Posterior vena cava (tissue), 2 donors: ENCODE measurements around the gene VEGFB. TPM values are rescaled to one million over a fixed set of nuclear protein-coding genes. Genes with fewer than 3 reads are reported as not detected.
A peak's percentile ranks its signal among the peaks of the same experiment; 100 is the strongest.
"Not testable (repeated sequence)": the region's sequence is repeated elsewhere in the genome, so short reads cannot be mapped to it uniquely, and the experiment has no call there.

Source experiments
- DNase-seq: peaks from one replicate; pipeline ENCODE4 v3.0.0-alpha.2; 2020; ENCODE audit warnings: low spot score
- intact Hi-C, 2 donors: fragments of 100-400 bp; cut with DNase I; formaldehyde crosslinking; loops; one replicate each; pipeline versions ENCODE4 v1.14.1 to v1.14.2; 2022 to 2023
- total RNA-seq, 2 donors: library from RNA; stranded (reverse); fragmentation: NEBNext Ultra II Directional; extraction: Animal tissue kit (Norgen Biotek cat#: 25700); gene quantifications; one replicate each; pipeline ENCODE4 v1.2.1, GENCODE V29; 2021
- donor health status: DM: yes; HTN: yes; CAD: no.
- donor health status: DM: yes; HTN: yes; CAD: no.

Gene VEGFB
- total RNA-seq, 2 donors from 2014 or later: 163 to 190 TPM

DNA sequence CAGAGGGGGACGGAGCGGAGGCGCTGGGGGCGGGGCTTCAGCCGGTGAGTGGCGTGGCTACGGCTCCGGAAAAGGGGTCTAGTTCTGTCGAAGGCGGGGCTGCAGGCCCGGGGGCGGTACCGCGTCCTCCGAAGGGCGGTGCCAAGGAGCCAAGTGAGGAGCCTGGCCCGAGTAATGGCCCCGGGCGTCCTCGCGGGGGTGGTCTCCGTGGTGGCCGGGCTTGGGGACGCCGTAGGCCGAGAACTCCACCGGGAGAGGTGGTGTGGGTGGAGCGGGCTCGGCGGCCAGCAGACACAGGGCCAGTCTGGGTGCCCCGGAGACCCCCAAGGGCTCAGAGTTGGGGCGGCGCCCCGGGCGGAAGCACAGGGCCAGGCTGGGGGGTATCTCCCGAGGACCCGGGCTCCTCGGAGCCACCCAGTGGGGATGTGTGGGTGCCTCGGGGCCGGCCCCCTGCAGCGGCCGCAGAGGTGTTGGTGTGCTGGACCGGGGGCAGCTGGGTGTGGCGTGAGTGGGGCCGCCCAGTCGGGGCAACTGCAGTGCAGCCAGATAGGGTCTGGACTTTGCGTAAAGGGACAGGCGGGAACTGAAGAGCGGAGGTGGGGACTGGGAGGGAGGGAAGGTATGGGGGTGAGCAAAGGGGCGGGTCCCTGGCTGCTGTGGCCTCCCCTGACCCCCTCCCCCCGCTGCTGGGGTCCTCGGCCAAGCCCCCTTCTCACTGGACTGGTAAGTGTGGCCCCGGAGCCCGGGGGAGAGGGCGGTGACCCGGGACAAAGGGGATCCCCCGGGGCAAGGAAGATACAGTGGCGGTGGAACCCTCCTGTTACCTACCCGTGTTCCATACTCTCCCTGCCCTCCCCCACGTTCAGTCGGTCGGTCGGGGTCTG, 7.3 kb downstream of the VEGFB start:
- peak; percentile 89 for DNase-seq
- intact Hi-C loops: loop anchor here in 1 of 2 donors (10.0 kb wide), 1 partner anchor 63 kb away; the partner anchor contains the start of genes CATSPERZ and ESRRA

DNA sequence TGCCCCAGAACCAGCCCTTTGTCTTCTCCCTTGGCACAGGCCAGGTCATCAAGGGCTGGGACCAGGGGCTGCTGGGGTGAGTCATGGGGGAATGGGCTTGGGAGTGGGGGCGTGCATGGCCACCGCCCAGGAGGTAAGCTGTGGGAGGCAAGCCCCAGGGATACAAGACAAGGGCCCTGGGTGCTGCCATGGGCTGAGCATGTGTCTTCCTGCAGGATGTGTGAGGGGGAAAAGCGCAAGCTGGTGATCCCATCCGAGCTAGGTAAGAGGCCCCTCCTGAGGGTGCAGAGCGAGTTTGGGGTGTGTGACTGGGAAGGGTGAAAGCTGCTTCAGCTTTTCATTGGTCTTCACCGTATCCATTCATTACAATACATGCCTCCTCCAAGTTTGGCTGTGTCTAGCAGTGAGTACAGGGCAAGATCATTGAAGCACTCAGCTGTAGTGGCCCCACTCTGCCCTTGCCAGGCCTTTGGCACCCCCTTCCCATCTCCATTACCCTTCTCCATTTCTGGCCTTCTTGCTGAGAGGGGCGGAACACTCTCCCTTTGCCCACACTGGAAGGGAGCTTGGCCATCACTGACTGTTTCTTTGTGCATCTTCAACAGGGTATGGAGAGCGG, 9.0 kb downstream of the VEGFB start:
- intact Hi-C loops: loop anchor here in 1 of 2 donors (10.0 kb wide), 1 partner anchor 61 kb away; the partner anchor contains the start of genes CATSPERZ and ESRRA
- DNase-seq: no peak

DNA sequence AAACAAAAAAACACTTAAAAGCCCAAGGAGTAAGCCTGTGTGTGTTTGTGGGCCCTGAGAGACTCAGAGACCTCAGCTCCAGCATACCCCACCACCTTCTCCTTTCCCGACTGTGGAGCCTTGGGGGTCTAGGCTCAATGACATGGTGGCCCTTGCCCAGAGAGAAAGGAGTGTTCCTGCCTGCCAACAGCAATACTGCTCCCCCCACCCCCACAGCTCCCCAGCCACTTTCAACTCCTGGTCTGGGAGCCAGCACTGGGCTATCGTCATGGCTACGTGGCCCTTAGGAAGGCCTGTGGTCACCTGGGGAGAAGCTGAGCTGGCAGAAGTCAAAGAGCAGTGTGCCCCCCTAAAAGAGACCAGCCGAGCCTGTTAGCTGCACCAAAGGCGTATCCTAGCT, 9.7 kb downstream of the VEGFB start:
- DNase-seq: no peak
- intact Hi-C loops: loop anchor here in 1 of 2 donors (10.0 kb wide), 1 partner anchor 61 kb away; the partner anchor contains the start of genes CATSPERZ and ESRRA

DNA sequence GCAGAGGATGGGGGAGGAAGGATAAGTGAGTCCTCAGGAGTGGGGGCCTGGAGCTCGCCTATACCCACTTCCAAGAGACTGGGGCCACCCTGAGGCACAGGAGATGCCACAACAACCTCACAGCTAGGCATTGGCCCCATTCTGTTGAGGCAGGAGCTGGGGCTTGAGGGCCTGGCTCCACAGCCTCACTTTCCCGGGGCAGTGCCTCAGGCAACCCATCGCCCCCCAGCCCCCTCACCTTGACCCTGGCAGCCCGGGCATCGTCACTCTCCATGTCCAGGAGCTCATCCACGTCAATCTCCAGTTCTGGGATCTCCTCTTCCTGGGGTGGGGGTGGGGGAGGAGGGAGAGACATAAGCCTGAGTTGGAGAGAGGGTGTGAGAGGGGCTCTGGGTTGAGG, 10.6 kb downstream of the VEGFB start:
- no peak for DNase-seq
- intact Hi-C loops: loop anchor here in 1 of 2 donors (10.0 kb wide), 1 partner anchor 60 kb away; the partner anchor contains the start of genes CATSPERZ and ESRRA

DNA sequence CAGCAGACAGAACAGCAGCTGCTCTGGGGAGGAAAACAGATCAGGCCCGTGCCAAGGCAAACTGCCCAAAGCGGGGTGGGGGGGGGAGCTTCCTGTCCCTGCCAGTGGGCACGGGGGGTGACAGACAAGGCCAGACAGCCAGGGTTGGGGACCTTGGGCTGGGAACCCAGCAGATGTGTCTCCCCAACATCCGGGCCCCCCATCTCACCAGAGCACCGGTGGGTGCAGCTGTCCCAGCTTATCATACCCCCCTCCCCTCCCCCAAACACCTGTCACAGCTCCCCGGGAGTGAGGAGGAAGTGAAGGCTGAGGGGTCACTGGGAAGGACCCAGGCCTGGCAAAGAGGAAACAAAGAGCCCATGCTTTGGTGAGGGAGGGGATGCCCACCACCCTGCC, 11.0 kb downstream of the VEGFB start:
- no peak for DNase-seq
- intact Hi-C loops: loop anchor here in 1 of 2 donors (10.0 kb wide), 1 partner anchor 59 kb away; the partner anchor contains the start of genes CATSPERZ and ESRRA

DNA sequence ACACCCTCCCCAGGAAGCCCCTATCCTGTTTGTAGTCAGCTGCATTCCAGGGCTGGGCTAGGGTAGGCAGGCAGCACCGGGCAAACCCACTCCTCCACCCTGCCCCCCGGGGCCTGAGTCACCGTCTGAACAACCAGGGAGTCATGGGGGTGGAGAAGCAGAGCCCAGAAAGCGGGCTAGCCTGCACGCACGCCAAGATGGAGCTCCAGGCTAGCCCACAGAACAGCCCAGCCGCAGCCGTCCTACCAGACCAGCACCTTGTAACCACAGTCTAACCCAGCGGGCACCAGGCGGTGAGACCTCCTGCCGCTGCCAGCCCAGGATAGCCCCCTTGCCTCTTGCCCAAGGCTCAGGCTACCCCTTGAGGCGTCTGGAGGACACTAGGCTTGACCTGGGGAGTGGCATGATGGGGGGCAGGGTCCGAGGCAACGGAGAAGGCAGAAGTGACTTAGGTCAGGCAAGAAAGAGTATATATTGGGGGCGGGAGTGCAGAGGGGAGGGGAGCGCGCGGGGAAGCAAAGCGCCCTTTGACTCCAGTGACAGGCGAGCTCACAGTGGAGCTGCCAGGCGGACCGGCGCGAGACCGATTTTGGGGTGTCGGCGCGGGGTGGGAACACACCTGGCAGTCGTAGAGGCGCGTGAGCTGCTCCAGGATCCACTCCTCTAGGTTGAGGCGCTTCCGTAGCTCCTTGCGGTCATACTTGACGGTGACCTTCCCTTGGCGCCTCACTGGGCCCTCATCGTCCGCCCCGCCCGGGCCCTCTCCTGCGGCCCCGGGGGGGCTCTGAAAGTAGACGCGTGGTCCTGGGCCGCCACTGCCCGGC, 11.6 kb downstream of the VEGFB start:
- peak; percentile 95 for DNase-seq
- intact Hi-C loops: loop anchor here in 1 of 2 donors (10.0 kb wide), 1 partner anchor 59 kb away; the partner anchor contains the start of genes CATSPERZ and ESRRA

DNA sequence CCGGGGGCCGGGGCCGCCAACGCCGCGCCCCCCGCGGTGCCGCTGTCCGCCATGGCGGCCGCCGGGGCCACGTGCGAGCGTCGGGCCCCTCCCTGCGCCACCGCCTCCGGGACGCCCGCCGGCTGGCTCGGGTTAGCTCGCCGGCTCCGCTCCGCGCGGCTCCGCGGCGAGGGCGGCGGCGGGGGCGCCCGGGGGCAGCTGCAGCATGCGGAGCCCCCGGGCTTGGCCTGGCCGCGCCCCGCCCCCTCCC, 12.2 kb downstream of the VEGFB start:
- intact Hi-C loops: loop anchor here in 1 of 2 donors (10.0 kb wide), 1 partner anchor 58 kb away; the partner anchor contains the start of genes CATSPERZ and ESRRA
- not testable (repeated sequence) for DNase-seq

DNA sequence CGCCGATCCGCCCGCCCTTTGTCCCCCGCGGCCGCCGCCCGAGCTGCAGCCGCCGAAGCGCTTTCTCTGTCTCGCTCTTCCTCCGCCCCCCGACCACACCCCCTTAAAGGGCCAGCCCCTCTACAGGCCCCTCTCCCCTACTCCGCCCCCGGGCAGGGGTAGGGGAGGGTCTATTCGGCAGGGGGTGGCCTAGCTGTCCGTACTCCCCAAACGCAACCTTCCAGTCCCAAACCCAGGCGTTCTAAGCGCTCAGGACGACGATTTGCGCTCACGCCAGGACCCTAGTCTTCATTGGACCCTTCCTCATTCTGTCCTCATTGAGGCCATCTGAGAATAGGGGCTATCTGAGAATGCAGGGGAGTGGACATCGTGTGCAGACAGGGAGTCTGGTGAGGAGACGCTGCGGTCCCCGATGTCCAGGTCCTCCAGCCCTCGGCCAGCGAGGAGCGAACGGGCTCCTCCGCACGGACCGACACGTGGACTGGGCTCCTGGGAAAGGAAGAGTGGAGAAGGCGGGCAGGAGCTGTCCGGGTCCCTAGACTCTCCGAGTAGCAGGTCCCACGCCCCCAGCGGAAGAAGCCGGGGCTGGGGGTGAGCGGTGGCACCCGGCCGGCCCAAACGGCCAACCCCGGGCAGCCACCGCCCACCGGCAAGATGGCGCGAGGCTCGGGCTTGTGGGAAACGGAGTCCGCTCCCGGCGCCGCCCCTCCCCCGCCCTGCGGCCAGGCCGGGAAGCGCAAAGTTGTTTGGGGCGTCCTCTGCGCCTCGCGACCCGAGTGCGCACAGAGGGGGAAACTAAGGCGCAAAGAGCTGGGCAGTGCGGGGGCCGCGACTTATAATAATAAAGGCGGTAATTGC, 12.7 kb downstream of the VEGFB start, which contains the start of gene PPP1R14B:
PPP1R14B (minus strand) TSS at position 73 of the 858 bp plus-strand sequence. CDS start 270 bp downstream, outside the sequence.
- DNase-seq: peak; percentile 96
- intact Hi-C loops: loop anchor here in 1 of 2 donors (10.0 kb wide), 1 partner anchor 58 kb away; the partner anchor contains the start of genes CATSPERZ and ESRRA

DNA sequence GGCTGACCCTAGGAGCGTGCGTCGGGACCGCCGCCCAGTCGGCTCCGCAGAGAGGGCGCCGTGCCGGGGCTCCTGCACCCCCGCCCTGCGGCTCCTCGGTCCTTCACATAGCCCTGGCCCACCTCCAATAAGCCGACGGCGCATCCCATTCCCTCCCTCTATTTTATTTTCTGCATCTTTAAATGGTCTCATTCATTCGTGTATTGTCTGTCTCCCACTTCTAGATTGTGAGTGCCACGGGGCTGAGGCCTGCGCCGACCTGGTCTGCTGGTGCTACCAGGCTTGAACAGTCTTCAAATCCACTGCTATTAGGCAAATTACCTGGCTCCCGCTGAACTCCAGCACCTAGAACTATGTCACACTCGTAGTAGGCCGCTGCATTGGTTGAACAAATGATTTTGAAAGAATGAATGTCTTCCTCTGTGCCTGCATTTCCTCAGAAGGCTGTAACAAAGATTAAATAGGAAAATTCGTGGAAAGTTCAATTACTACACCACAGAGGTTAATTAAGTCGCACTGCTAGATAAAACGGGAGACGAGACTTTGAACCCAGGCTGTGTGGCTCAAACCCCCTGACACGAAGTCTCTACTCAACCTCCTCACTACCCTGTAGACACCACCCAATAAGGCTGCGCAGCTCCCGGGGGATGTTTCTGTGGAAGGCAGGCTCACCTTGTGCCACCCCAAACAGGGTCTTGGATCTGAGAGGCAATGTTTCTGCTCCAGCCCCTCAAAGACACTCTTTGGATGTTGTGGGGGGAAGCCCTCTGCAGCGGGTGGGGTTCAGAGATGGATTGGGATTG, 13.5 kb downstream of the VEGFB start:
- no peak for DNase-seq
- intact Hi-C loops: loop anchor here in 1 of 2 donors (10.0 kb wide), 1 partner anchor 57 kb away; the partner anchor contains the start of genes CATSPERZ and ESRRA

DNA sequence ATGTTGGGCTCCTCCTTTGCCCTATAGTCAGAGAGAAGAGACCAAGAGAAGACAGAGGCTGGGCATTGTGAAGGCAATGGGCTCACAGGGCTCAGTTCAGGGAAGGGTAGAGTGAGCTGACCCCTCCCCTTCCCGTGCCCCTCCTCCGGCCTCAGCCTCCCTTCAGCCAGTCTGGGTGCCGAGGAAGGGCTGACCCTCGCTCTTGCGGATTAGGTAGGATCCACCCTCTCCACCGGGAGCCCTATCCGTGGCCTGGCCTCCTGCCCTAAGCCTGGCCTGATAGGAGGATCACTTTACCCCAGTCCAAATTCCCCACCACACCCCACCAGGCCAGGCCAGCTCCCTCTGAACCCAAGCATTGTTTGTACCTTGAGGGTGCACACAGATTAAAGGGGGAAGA, 14.2 kb downstream of the VEGFB start:
- intact Hi-C loops: loop anchor here in 1 of 2 donors (10.0 kb wide), 1 partner anchor 56 kb away; the partner anchor contains the start of genes CATSPERZ and ESRRA
- no peak for DNase-seq

DNA sequence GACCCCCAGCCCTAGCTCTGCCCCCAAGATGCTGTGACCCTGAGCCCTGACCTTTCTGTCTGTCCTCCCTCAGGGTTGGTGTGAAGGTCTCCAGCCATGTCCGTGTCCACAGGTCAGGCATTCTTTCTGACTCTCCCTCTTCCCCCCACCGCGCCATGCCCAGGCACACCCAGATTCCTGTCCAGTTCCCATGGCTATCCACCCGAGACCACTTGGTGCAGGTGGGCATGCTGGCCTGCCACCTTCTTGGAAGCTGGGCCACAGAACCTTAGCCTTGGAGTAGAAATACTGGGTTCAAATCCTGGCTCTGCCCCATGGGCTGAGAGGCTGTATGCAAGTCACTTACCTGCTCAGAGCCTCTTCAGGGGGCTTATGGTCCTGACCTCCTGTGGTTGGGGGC, 14.7 kb downstream of the VEGFB start:
- intact Hi-C loops: loop anchor here in 1 of 2 donors (10.0 kb wide), 1 partner anchor 56 kb away; the partner anchor contains the start of genes CATSPERZ and ESRRA
- DNase-seq: no peak

DNA sequence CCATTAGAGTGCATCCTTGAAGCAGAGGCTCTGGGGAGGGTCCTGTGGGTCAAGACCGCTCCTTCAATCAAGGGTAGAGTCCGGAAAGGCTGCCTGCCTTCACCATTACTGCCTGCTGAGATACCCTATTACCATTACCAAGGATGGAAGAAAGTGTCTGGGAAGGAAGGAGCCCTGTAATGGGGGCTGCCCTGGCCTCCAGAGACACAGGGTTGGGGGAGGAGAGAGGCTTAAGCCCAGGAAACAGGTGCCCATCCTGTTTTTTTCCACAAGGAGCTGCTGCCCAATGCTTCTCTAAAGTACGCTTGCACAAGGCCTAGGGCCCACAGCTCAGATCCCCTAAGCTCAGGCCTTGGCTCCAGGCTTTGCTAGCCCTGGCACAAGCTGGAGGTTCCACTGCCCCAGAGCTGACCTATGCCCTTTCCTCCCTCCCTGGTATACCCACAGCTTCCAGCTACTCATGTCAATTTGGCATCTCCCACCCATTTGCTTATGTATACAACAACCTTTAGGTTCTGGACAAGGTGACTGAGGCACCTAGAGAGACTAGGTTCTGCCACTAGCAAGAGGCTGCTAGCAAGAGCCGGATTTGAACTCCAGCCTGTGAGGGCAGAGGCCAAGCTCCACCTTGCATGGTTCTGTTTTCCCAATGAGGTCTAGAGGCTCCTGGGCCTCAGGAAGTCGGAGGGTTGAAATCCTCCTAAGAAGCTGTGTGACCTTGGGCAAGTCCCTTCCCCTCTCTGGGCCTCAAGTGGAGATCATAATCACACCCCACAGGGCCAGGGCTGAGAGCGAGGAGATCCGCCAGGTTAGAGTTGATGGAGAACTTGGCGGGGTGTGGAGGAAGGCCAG, 15.4 kb downstream of the VEGFB start:
- intact Hi-C loops: loop anchor here in 1 of 2 donors (10.0 kb wide), 1 partner anchor 55 kb away; the partner anchor contains the start of genes CATSPERZ and ESRRA
- DNase-seq: no peak

DNA sequence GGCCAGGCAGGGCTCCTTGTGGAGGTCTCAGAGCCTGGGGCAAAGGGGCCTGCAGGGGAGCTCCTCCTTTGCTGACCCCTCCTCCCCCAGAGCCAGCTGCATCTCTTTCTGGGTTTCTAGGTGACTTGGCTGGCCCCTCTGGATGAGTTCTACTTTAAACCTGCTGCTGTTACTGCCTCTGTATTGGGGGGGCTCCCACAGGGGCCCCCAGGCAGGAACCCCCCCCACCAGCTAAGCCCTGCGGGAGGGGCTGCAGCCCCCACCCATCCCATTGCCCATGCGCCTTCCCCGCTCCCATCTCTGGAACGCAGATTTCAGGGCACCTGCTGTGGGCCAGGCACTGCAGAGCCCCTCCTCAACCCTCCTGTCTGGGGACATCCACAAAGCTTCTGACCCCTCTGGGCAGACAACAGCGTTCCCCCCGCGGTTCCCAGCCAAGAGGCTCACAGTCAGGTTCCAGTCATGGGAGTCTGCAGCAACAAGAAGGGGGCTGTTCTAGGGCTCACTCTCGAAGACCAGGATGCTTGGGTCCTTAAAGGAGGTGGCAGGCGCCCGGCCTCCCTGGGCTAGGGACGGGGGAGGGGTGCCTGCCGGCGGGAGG, 16.1 kb downstream of the VEGFB start:
- intact Hi-C loops: no loop called here

DNA sequence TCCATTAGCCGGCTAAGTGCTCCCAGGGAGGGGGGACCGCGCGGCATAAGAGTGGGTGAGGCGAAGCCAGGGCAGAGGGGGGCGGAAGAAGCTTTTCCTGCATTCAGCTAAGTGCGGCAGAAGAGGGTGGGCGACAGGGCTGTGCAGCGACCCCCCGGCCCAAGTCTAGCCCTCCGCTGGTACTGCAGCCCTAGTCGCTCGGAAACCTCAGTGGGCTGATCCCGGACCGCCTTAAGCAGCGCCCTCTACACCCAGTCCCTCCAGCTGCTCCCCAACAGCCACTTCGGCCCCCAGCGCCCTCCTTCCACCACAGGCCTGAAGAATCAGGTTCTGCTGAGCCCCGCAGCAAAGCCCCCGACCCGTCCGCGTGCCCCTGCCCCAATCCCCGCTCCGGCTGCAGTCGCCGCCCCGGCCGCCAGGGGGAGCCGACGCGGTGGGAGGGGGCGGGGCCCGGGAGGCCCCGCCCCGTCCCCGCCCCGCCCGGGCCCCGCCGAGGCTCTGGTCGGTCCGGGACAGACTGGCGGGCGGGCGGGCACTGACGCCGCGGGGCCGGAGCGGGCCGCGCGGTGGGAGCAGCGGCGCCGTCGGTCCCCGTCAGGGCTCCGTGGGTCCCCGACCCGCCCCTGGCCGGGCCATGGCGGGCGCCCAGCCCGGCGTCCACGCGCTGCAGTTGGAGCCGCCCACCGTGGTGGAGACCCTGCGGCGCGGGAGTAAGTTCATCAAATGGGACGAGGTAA, 16.8 kb downstream of the VEGFB start, which contains the start of gene PLCB3:
PLCB3 (plus strand) TSS at position 515 of the 737 bp plus-strand sequence; CDS start at position 635, 120 bp downstream.
- DNase-seq: no peak
- intact Hi-C loops: no loop called here

More for the DNA sequence above, 16.1 kb downstream of the VEGFB start:
- DNase-seq: no peak

DNA sequence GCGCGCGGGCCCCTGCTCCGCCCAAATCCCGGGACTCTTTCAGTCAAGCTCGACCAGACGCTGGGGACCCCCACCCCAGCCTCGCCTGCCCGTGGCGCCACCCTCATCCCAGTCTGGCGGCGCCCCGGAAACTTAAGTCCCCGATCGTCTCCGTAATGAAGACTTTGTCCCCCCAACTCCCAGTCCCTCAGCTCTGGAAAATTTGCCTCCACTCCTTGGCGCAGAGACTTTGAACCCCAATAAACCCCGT, 17.3 kb downstream of the VEGFB start:
- no peak for DNase-seq
- intact Hi-C loops: no loop called here
